ENCODE data around the gene KCNH2.

- TF ChIP-seq CTCF (IDR thresholded peaks at IDR 0.05) (no peak), POLR2A (IDR thresholded peaks at IDR 0.05) (no peak)
Observed at GRCh38 chr7:150924369-150924781, 53.7 kb downstream of the KCNH2 start.

Measured in adrenal gland (tissue), 5 donors.